ENCODE data around the gene EYA4. TPM values are rescaled to one million over a fixed set of nuclear protein-coding genes. Genes with fewer than 3 reads are reported as not detected.
"Not testable (repeated sequence)": the region's sequence is repeated elsewhere in the genome, so short reads cannot be mapped to it uniquely, and the experiment has no call there.

EYA4 gene
- total RNA-seq, 4 donors from 2014 or later = 0.10 to 3.4 (median 0.23) TPM; not detected in 1

DNA sequence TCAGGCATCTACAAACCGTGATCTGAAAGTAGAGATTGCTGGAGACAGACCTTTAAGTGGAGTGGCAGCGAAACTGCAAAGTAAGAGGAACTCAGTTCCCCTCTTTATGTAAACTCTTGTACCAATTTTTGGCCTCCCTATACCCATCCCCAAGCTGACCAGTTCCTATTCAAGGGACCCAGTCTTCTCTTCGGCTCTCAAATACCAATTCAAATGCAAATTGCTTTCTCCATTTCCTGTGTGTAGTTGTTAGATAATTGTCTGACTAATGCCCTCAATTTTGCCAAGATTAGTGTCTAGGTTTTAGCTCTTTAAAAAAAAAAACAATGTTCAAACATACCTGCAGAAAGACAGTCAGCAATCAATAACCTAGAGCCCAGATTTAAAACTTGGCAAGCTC lies 150.9 kb downstream of the EYA4 start:
- DNase-seq (ENCODE audit: low spot score in 2 of 2) = no peak
- H3K36me3 ChIP-seq = no peaks in the 10 kb centered on the region
- TF ChIP-seq POLR2AphosphoS5 (IDR thresholded peaks at IDR 0.05) = no peak
- no peak overlapping the region for H3K4me3 ChIP-seq
- H3K27me3 ChIP-seq = no peaks in the 10 kb centered on the region
- H3K27ac ChIP-seq = no peak overlapping the region
- WGBS = 76% methylated on average over 3 of the region's 3 CpGs
- no peaks in the 10 kb centered on the region for H3K4me1 ChIP-seq
- H3K9me3 ChIP-seq = no peaks in the 10 kb centered on the region

- Histone ChIP-seq H3K27ac (no peak overlapping the region), H3K9me3 (no peaks in the 10 kb centered on the region), H3K4me1 (no peaks in the 10 kb centered on the region), H3K36me3 (no peaks in the 10 kb centered on the region), H3K4me3 (no peak overlapping the region), H3K27me3 (no peaks in the 10 kb centered on the region)
- TF ChIP-seq POLR2A (IDR thresholded peaks at IDR 0.05) = no peak
- no peak for TF ChIP-seq EP300 (IDR thresholded peaks at IDR 0.05)
- TF ChIP-seq, protein P1, sequence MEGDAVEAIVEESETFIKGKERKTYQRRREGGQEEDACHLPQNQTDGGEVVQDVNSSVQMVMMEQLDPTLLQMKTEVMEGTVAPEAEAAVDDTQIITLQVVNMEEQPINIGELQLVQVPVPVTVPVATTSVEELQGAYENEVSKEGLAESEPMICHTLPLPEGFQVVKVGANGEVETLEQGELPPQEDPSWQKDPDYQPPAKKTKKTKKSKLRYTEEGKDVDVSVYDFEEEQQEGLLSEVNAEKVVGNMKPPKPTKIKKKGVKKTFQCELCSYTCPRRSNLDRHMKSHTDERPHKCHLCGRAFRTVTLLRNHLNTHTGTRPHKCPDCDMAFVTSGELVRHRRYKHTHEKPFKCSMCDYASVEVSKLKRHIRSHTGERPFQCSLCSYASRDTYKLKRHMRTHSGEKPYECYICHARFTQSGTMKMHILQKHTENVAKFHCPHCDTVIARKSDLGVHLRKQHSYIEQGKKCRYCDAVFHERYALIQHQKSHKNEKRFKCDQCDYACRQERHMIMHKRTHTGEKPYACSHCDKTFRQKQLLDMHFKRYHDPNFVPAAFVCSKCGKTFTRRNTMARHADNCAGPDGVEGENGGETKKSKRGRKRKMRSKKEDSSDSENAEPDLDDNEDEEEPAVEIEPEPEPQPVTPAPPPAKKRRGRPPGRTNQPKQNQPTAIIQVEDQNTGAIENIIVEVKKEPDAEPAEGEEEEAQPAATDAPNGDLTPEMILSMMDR (IDR thresholded peaks at IDR 0.05) = no peak
- TF ChIP-seq POLR2AphosphoS5 (IDR thresholded peaks at IDR 0.05) = no peak
- no peak for DNase-seq (ENCODE audit: low spot score in 2 of 2)
- 77% methylated on average over 2 of the region's 2 CpGs for WGBS
Observed at GRCh38 chr6:133392641-133393040, 151.5 kb downstream of the EYA4 start.

- TF ChIP-seq POLR2AphosphoS5 (IDR thresholded peaks at IDR 0.05) = no peak
- TF ChIP-seq POLR2A (IDR thresholded peaks at IDR 0.05) = no peak
- TF ChIP-seq EP300 (IDR thresholded peaks at IDR 0.05) = no peak
- TF ChIP-seq, protein P1 (IDR thresholded peaks at IDR 0.05) = no peak
- no peaks in the 10 kb centered on the region for H3K9me3 ChIP-seq
- H3K36me3 ChIP-seq = no peaks in the 10 kb centered on the region
- no peaks in the 10 kb centered on the region for H3K27me3 ChIP-seq
- WGBS = 74% methylated on average over 1 of the region's 1 CpG
- H3K4me3 ChIP-seq = no peak overlapping the region
- no peaks in the 10 kb centered on the region for H3K4me1 ChIP-seq
- no peak overlapping the region for H3K27ac ChIP-seq
- no peak for DNase-seq (ENCODE audit: low spot score in 2 of 2)
Observed at GRCh38 chr6:133393891-133394290, 152.7 kb downstream of the EYA4 start.

GRCh38 chr6:133394630-133395029 lies 153.5 kb downstream of the EYA4 start:
- H3K27ac ChIP-seq = no peak overlapping the region
- no peaks in the 10 kb centered on the region for H3K27me3 ChIP-seq
- H3K4me1 ChIP-seq = no peaks in the 10 kb centered on the region
- H3K9me3 ChIP-seq = no peaks in the 10 kb centered on the region
- no peaks in the 10 kb centered on the region for H3K36me3 ChIP-seq
- TF ChIP-seq, protein P1 (IDR thresholded peaks at IDR 0.05) = no peak
- WGBS = 88% methylated on average over 2 of the region's 2 CpGs
- H3K4me3 ChIP-seq = no peak overlapping the region
- no peak for DNase-seq (ENCODE audit: low spot score in 2 of 2)

DNA sequence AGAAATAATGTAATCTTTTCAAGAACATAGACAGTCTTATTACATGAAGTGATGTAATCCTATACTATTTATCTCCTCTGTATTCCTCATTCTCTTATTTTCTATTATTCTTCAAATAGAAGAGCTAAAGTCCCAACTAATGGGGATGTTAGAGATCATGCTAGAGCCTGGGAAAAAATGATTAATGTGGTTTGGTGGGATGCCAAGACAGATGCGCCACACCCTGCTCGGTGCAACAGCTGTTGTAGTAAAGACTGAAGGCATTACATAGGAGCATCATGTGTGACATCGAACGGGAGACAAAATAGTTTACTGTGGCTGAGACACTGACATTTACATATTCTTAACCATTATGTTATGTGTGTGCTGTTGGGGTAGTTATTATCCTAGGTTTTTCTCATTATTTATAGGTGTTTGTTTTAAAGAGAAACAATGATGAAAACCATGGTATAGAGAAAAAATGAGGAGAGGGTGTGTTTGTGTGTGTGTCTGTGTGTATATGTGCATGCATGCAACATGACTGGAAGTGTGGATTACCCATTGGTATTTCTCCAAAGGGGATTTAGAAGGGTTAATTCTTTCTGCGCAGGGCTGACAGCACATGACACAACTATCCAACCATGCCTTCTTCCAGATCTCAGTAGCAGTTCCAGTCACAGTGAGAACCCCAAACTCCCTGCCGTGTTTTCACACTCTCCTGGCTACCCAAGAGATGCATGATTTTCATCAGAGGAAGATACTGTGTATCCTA lies 155.3 kb downstream of the EYA4 start:
- Histone ChIP-seq H3K27ac (no peak overlapping the region), H3K4me3 (no peak overlapping the region), H3K9me3 (no peaks in the 10 kb centered on the region), H3K4me1 (no peaks in the 10 kb centered on the region), H3K36me3 (no peaks in the 10 kb centered on the region), H3K27me3 (no peaks in the 10 kb centered on the region)
- TF ChIP-seq POLR2A (IDR thresholded peaks at IDR 0.05) (no peak), POLR2AphosphoS5 (IDR thresholded peaks at IDR 0.05) (no peak), EP300 (IDR thresholded peaks at IDR 0.05) (no peak)
- TF ChIP-seq, protein P1 (IDR thresholded peaks at IDR 0.05) = no peak
- 39% methylated on average over 6 of the region's 6 CpGs for WGBS
- no peak for DNase-seq (ENCODE audit: low spot score in 2 of 2)

DNA sequence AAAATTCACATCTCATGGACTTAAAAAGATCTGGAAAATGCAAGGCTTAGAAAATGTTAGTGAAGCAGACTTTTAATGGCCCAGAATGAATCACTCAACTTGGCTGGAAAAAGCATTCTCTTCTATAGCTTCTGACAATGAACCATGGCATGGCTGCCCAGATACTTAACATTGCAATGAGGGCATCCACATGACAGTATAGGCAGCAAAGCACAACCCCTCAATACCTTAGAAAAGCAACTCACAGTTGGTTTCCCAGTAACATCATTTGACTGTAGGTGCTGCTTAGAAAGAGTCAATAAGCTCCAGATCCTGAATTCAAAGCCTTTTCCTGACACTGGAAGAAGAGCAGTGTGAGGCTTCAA lies 155.8 kb downstream of the EYA4 start:
- no peaks in the 10 kb centered on the region for H3K4me1 ChIP-seq
- H3K4me3 ChIP-seq = no peak overlapping the region
- H3K36me3 ChIP-seq = no peaks in the 10 kb centered on the region
- H3K27ac ChIP-seq = no peak overlapping the region
- no peak for DNase-seq (ENCODE audit: low spot score in 2 of 2)
- H3K27me3 ChIP-seq = no peaks in the 10 kb centered on the region
- TF ChIP-seq EP300 (IDR thresholded peaks at IDR 0.05) = no peak
- TF ChIP-seq, protein P1 (IDR thresholded peaks at IDR 0.05) = no peak
- TF ChIP-seq POLR2AphosphoS5 (IDR thresholded peaks at IDR 0.05) = no peak
- TF ChIP-seq POLR2A (IDR thresholded peaks at IDR 0.05) = no peak
- no peaks in the 10 kb centered on the region for H3K9me3 ChIP-seq

DNA sequence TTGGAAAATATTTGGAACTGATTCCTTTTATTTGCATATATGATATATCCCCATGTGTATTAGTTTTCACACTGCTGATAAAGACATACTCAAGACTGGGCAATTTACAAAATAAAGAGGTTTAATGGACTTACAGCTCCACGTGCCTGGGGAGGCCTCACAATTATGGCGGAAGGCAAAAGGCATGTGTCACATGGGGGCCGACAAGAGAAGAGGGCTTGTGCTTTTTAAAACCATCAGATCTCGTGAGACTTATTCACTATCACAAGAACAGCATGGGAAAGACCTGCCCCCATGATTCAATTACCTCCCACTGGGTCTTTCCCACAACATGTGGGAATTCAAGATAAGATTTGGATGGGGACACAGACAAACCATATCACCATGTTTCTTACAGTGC lies 156.4 kb downstream of the EYA4 start:
- H3K4me1 ChIP-seq; H3K4me3 ChIP-seq; DNase-seq (ENCODE audit: low spot score in 2 of 2); H3K27me3 ChIP-seq; H3K36me3 ChIP-seq; H3K9me3 ChIP-seq; H3K27ac ChIP-seq: not testable (repeated sequence)
- WGBS = 88% methylated on average over 4 of the region's 4 CpGs
